H1 (cell line): ENCODE results near the gene GRID2. TPM values are rescaled to one million over a fixed set of nuclear protein-coding genes. Genes with fewer than 3 reads are reported as not detected.

ENCODE experiments used
- CTCF ChIA-PET: fragments of 300-600 bp; sonication (Branson Sonifier 250); formaldehyde crosslinking; loops from one replicate; lab custom pipeline; 2021; ENCODE audit not compliant: partially characterized antibody; lab: Charles Lee
- POLR2A ChIA-PET: fragments of 300-600 bp; sonication (Branson Sonifier 250); formaldehyde crosslinking; loops from one replicate; lab custom pipeline; 2021; ENCODE audit warnings: inconsistent platforms; ENCODE audit not compliant: partially characterized antibody; lab: Charles Lee
- DNase-seq, 2 experiments: peaks; one replicate each; pipeline versions ENCODE4 v3.0.0 to v3.0.0-alpha.2; 2010 to 2022; ENCODE audit warnings: low spot score in 2 of 2, low read depth in 1 of 2, mixed read lengths in 1 of 2
- FAIRE-seq: peaks from 2 replicates; lab custom pipeline; 2011; peaks lifted over from hg19 to GRCh38; lab: Jason Lieb, UNC
- H2AFZ ChIP-seq: 2 replicates; pipeline ENCODE4 v1.8.1; 2012; ENCODE audit warnings: low read length, inconsistent platforms
- H2AK5ac ChIP-seq: 2 replicates; pipeline ENCODE4 v1.6.1; 2013; ENCODE audit warnings: low read depth, low read length
- H2BK120ac ChIP-seq: replicated peaks from 2 replicates; pipeline ENCODE3; 2013; ENCODE audit warnings: low read depth, low read length, inconsistent platforms
- H2BK12ac ChIP-seq: 2 replicates; pipeline ENCODE4 v1.6.1; 2013; ENCODE audit warnings: low read depth, low read length
- H2BK15ac ChIP-seq: 2 replicates; pipeline ENCODE4 v1.6.1; 2013; ENCODE audit warnings: low read length
- H2BK20ac ChIP-seq: 2 replicates; pipeline ENCODE4 v1.6.1; 2013; ENCODE audit warnings: low read length
- H2BK5ac ChIP-seq: 2 replicates; pipeline ENCODE4 v1.6.1; 2013; ENCODE audit warnings: low read depth, low read length
- H3K14ac ChIP-seq: 2 replicates; pipeline ENCODE4 v1.6.1; 2013; ENCODE audit warnings: inconsistent platforms; ENCODE audit not compliant: insufficient read length
- H3K18ac ChIP-seq: 2 replicates; pipeline ENCODE4 v1.6.1; 2013; ENCODE audit warnings: low read length; ENCODE audit errors: extremely low read depth
- H3K23ac ChIP-seq: 2 replicates; pipeline ENCODE4 v1.6.1; 2013; ENCODE audit warnings: inconsistent platforms; ENCODE audit not compliant: insufficient read length
- H3K23me2 ChIP-seq: 2 replicates; pipeline ENCODE4 v1.6.1; 2013; ENCODE audit warnings: low read depth, low read length
- H3K27ac ChIP-seq: 2 replicates; pipeline ENCODE4 v1.6.1; 2011; ENCODE audit warnings: low read depth, low read length, inconsistent platforms
- H3K27me3 ChIP-seq, 4 experiments: replicated peaks in 1 of 4; 1 replicate in 1 of 4; 2 replicates in 3 of 4; pipeline versions ENCODE4 v1.6.1 to v1.8.1; 2011 to 2013; ENCODE audit warnings: low read length in 3 of 4, mild to moderate bottlenecking in 3 of 4, inconsistent platforms in 2 of 4, mixed read lengths in 2 of 4, moderate library complexity in 1 of 4; ENCODE audit not compliant: control insufficient read depth in 3 of 4, insufficient read depth in 3 of 4; ENCODE audit errors: extremely low read depth in 1 of 4
- H3K36me3 ChIP-seq, 4 experiments: 2 replicates each; pipeline versions ENCODE4 v1.6.1 to v1.8.1; 2011 to 2013; ENCODE audit warnings: mild to moderate bottlenecking in 4 of 4, low read length in 3 of 4, moderate library complexity in 2 of 4, control low read depth in 1 of 4, inconsistent platforms in 1 of 4; ENCODE audit not compliant: insufficient read depth in 4 of 4, control insufficient read depth in 2 of 4
- H3K4ac ChIP-seq: replicated peaks from 2 replicates; pipeline ENCODE3; 2013; ENCODE audit warnings: low read length, low read depth, mixed read lengths, inconsistent platforms; ENCODE audit not compliant: insufficient read length
- H3K4me1 ChIP-seq, 4 experiments: replicated peaks in 1 of 4; 1 replicate in 1 of 4; 2 replicates in 3 of 4; pipeline versions ENCODE4 v1.6.1 to v1.8.1; 2011 to 2013; ENCODE audit warnings: low read length in 3 of 4, inconsistent platforms in 2 of 4, mixed read lengths in 1 of 4; ENCODE audit not compliant: insufficient read depth in 4 of 4, control insufficient read depth in 3 of 4
- H3K4me2 ChIP-seq, 2 experiments: 2 replicates each; pipeline versions ENCODE4 v1.6.1 to v1.8.1; 2011 to 2013; ENCODE audit warnings: low read depth in 2 of 2, low read length in 2 of 2, control low read depth in 1 of 2, inconsistent platforms in 1 of 2, mild to moderate bottlenecking in 1 of 2; ENCODE audit not compliant: insufficient read depth in 1 of 2
- H3K4me3 ChIP-seq, 4 experiments: fragments of 200-600, 300-600 bp in 1 of 4; sonication (generic), shearing (Covaris generic), sonication (Bioruptor Twin) in 1 of 4; 2 replicates each; pipeline versions ENCODE4 v1.5.1 to v1.8.1; 2011 to 2016; ENCODE audit warnings: low read length in 4 of 4, low read depth in 3 of 4, control low read depth in 2 of 4, inconsistent platforms in 2 of 4, mild to moderate bottlenecking in 2 of 4, mixed read lengths in 1 of 4, moderate library complexity in 1 of 4; ENCODE audit not compliant: insufficient read depth in 2 of 4; ENCODE audit errors: extremely low read depth in 1 of 4
- H3K56ac ChIP-seq: replicated peaks from 2 replicates; pipeline ENCODE3; 2013; ENCODE audit warnings: low read depth, mild to moderate bottlenecking, mixed read lengths, low read length, inconsistent platforms; ENCODE audit not compliant: insufficient read length
- H3K79me1 ChIP-seq: 2 replicates; pipeline ENCODE4 v1.6.1; 2013; ENCODE audit warnings: low read depth, low read length, control low read depth
- H3K79me2 ChIP-seq, 2 experiments: 2 replicates each; pipeline versions ENCODE4 v1.6.1 to v1.8.1; 2012 to 2013; ENCODE audit warnings: low read length in 2 of 2, mild to moderate bottlenecking in 2 of 2, inconsistent platforms in 1 of 2; ENCODE audit not compliant: insufficient read depth in 2 of 2, control insufficient read depth in 1 of 2
- H3K9ac ChIP-seq, 4 experiments: replicated peaks in 1 of 4; 1 replicate in 1 of 4; 2 replicates in 3 of 4; pipeline versions ENCODE4 v1.6.1 to v1.8.1; 2011 to 2013; ENCODE audit warnings: low read depth in 3 of 4, low read length in 3 of 4, control low read depth in 2 of 4, mild to moderate bottlenecking in 2 of 4, moderate library complexity in 2 of 4, inconsistent platforms in 1 of 4; ENCODE audit errors: extremely low read depth in 1 of 4
- H3K9me3 ChIP-seq, 2 experiments: 2 replicates each; pipeline versions ENCODE4 v1.6.1 to v1.8.1; 2012 to 2013; ENCODE audit warnings: mild to moderate bottlenecking in 2 of 2, moderate library complexity in 2 of 2, control low read depth in 1 of 2, inconsistent platforms in 1 of 2, low read depth in 1 of 2, low read length in 1 of 2, mixed read lengths in 1 of 2; ENCODE audit not compliant: insufficient read depth in 2 of 2
- H4K20me1 ChIP-seq, 2 experiments: replicated peaks in 1 of 2; 2 replicates each; pipeline versions ENCODE3 to v1.8.1; 2011 to 2013; ENCODE audit warnings: inconsistent platforms in 2 of 2, low read length in 2 of 2, mild to moderate bottlenecking in 1 of 2; ENCODE audit not compliant: insufficient read depth in 2 of 2, control insufficient read depth in 1 of 2
- H4K5ac ChIP-seq: 2 replicates; pipeline ENCODE4 v1.6.1; 2013; ENCODE audit warnings: low read length, low read depth, mixed read lengths, inconsistent platforms; ENCODE audit not compliant: insufficient read length
- H4K8ac ChIP-seq: 2 replicates; pipeline ENCODE4 v1.8.0; 2013; ENCODE audit warnings: mild to moderate bottlenecking, moderate library complexity, low read length, inconsistent platforms; ENCODE audit not compliant: insufficient read depth; ENCODE audit errors: extremely low read depth
- H4K91ac ChIP-seq: replicated peaks from 2 replicates; pipeline ENCODE3; 2013; ENCODE audit warnings: low read length, mixed read lengths, inconsistent platforms; ENCODE audit not compliant: insufficient read length
- ATF3 ChIP-seq: IDR thresholded peaks from 2 replicates; pipeline ENCODE4 v1.6.1; 2011; ENCODE audit warnings: low read depth, mild to moderate bottlenecking, low read length; ENCODE audit not compliant: insufficient read depth
- BACH1 ChIP-seq: IDR thresholded peaks from 2 replicates; pipeline ENCODE4 v1.6.1; 2012; ENCODE audit warnings: low read length, improper control_type of control experiment
- CBX8 ChIP-seq: fragments of 300-800, 300-1000 bp; sonication (generic); IDR thresholded peaks from 2 replicates; pipeline ENCODE4 v1.7.1; 2016; ENCODE audit warnings: low read depth, low read length, borderline replicate concordance
- CHD2 ChIP-seq: IDR thresholded peaks from 2 replicates; pipeline ENCODE4 v1.6.1; 2012; ENCODE audit warnings: low read length, improper control_type of control experiment
- E2F6 ChIP-seq: IDR thresholded peaks from 2 replicates; pipeline ENCODE4 v1.6.1; 2012; ENCODE audit warnings: inconsistent platforms
- EZH2 ChIP-seq: fragments of 200-600 bp; sonication (generic); IDR thresholded peaks from 2 replicates; pipeline ENCODE4 v1.7.1; 2012; ENCODE audit warnings: low read depth, mild to moderate bottlenecking, moderate library complexity, low read length, inconsistent platforms; ENCODE audit not compliant: severe bottlenecking
- JUND ChIP-seq: IDR thresholded peaks from 2 replicates; pipeline ENCODE4 v1.6.1; 2011; ENCODE audit warnings: mild to moderate bottlenecking, improper control_type of control experiment, low read length
- NRF1 ChIP-seq: IDR thresholded peaks from 2 replicates; pipeline ENCODE4 v1.6.1; 2011; ENCODE audit warnings: mild to moderate bottlenecking, low read depth, low read length, improper control_type of control experiment
- PHF8 ChIP-seq: fragments of 200-600 bp; sonication (generic); conservative IDR thresholded peaks from 2 replicates; pipeline ENCODE4 v1.7.1; 2012; ENCODE audit warnings: low read depth, mild to moderate bottlenecking, inconsistent platforms, low read length, moderate library complexity
- POLR2A ChIP-seq, 2 experiments: IDR thresholded peaks; 1 replicate in 1 of 2; 2 replicates in 1 of 2; pipeline ENCODE4 v1.6.1; 2011; ENCODE audit warnings: low read depth in 2 of 2, low read length in 2 of 2, mild to moderate bottlenecking in 2 of 2; ENCODE audit errors: control extremely low read depth in 1 of 2
- RBBP5 ChIP-seq: IDR thresholded peaks from 2 replicates; pipeline ENCODE4 v1.7.1; 2012; ENCODE audit warnings: low read depth, mild to moderate bottlenecking, inconsistent platforms, low read length, moderate library complexity, borderline replicate concordance
- TCF12 ChIP-seq: IDR thresholded peaks from 2 replicates; pipeline ENCODE4 v1.6.1; 2011; ENCODE audit warnings: low read depth, mild to moderate bottlenecking, low read length
- YY1 ChIP-seq: IDR thresholded peaks from 2 replicates; pipeline ENCODE4 v1.6.1; 2011; ENCODE audit warnings: low read depth, mild to moderate bottlenecking, low read length
- polyA plus RNA-seq, 7 experiments: library from polyadenylated mRNA; depleted of rRNA in 3 of 7; stranded (reverse) in 5 of 7; unstranded in 2 of 7; fragments of >200 nt in 5 of 7; fragments of 200-250 nt in 2 of 7; gene quantifications; 1 replicate in 5 of 7; 2 replicates in 1 of 7; 4 replicates in 1 of 7; pipeline versions ENCODE4 v1.2.1 to v1.2.3, GENCODE V29; 2011 to 2013; ENCODE audit warnings: missing spikeins in 2 of 7, mixed read lengths in 2 of 7
- total RNA-seq: library from RNA; stranded (reverse); fragmentation: NEBNext Ultra II Directional; extraction: Animal tissue kit (Norgen Biotek cat#: 25700); gene quantifications from 2 replicates; pipeline ENCODE4 v1.2.1, GENCODE V29; 2021

The GRID2 gene
- total and polyA plus RNA-seq, 2 of the 8 experiments (the other 6 are each of a cell fraction or from before 2014, with no cell fraction given) = 31.1 to 81.9 TPM

GRCh38 chr4:92825791-92826190 lies 522.0 kb downstream of the GRID2 start:
- Histone ChIP-seq H2BK120ac (no peak overlapping the region), H2BK20ac (no peak overlapping the region), H3K9ac (no peak overlapping the region), H2BK15ac (no peak overlapping the region), H3K23ac (no peak overlapping the region), H2AFZ (no peak overlapping the region), H3K79me1 (no peaks in the 10 kb centered on the region), H3K4ac (no peak overlapping the region), H3K23me2 (no peaks in the 10 kb centered on the region), H3K56ac (no peak overlapping the region), H2BK5ac (no peak overlapping the region), H3K18ac (no peak overlapping the region), H3K14ac (no peak overlapping the region), H4K8ac (no peak overlapping the region), H2BK12ac (no peak overlapping the region), H3K27me3 (no peaks in the 10 kb centered on the region), H4K91ac (no peak overlapping the region), H3K79me2 (no peaks in the 10 kb centered on the region; a peak in 2 of 4 replicates), H3K9me3 (no peaks in the 10 kb centered on the region), H2AK5ac (no peak overlapping the region), H4K20me1 (no peaks in the 10 kb centered on the region), H3K4me1 (no peaks in the 10 kb centered on the region), H3K4me2 (no peak overlapping the region), H3K4me3 (no peak overlapping the region), H3K36me3 (no peaks in the 10 kb centered on the region), H4K5ac (no peak overlapping the region), H3K27ac (no peak overlapping the region)
- no peak for TF ChIP-seq RBBP5
- no peak for TF ChIP-seq NRF1
- TF ChIP-seq PHF8 = no peak
- no peak for TF ChIP-seq EZH2
- no peak for TF ChIP-seq POLR2A (IDR thresholded peaks at IDR 0.05; ENCODE audit: control extremely low read depth in 1 of 2, low read depth in 2 of 2, low read length in 2 of 2)
- no peak for TF ChIP-seq ATF3
- TF ChIP-seq YY1 = no peak
- TF ChIP-seq E2F6 = no peak
- TF ChIP-seq CHD2 = no peak
- no peak for TF ChIP-seq JUND
- TF ChIP-seq TCF12 = no peak
- TF ChIP-seq BACH1 = no peak
- no peak for TF ChIP-seq CBX8
- ChIA-PET POLR2A (no interaction called here), CTCF (no interaction called here)
- FAIRE-seq = no peak
- DNase-seq = no peak
